GM10266 (cell line): ENCODE data around the gene ACVRL1.

ENCODE experiments used
- DNase-seq: peaks from one replicate; pipeline ENCODE4 v3.0.0; 2012; ENCODE audit errors: extremely low spot score
- TF ChIP-seq, protein P1 (sequence below): IDR thresholded peaks from 2 replicates; pipeline ENCODE4 v1.5.1; 2012; ENCODE audit warnings: mild to moderate bottlenecking, low read depth; ENCODE audit not compliant: control insufficient read depth, insufficient read depth; ENCODE audit errors: missing control alignments

ACVRL1 gene

DNA sequence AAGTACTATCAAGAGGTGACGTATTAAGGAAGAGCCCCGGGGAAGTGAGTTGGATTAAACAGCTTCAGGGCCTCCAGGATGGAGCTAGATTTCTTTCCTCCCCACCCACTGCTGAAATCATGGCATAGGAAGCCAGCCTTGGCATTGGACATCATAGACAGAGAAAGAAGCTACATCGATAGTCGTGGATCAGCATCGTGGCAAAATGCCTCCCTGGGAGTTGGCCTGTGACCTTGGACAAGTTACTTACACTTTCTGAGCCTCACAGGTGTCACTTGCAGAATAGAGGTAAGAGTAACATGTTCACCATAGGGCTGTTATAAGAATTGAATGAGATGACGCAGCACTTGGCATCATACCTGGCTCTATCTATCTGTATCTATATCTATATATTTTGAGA, 13.5 kb upstream of the ACVRL1 start:
- DNase-seq: no peak
- TF ChIP-seq, protein P1, sequence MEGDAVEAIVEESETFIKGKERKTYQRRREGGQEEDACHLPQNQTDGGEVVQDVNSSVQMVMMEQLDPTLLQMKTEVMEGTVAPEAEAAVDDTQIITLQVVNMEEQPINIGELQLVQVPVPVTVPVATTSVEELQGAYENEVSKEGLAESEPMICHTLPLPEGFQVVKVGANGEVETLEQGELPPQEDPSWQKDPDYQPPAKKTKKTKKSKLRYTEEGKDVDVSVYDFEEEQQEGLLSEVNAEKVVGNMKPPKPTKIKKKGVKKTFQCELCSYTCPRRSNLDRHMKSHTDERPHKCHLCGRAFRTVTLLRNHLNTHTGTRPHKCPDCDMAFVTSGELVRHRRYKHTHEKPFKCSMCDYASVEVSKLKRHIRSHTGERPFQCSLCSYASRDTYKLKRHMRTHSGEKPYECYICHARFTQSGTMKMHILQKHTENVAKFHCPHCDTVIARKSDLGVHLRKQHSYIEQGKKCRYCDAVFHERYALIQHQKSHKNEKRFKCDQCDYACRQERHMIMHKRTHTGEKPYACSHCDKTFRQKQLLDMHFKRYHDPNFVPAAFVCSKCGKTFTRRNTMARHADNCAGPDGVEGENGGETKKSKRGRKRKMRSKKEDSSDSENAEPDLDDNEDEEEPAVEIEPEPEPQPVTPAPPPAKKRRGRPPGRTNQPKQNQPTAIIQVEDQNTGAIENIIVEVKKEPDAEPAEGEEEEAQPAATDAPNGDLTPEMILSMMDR: no peak

DNA sequence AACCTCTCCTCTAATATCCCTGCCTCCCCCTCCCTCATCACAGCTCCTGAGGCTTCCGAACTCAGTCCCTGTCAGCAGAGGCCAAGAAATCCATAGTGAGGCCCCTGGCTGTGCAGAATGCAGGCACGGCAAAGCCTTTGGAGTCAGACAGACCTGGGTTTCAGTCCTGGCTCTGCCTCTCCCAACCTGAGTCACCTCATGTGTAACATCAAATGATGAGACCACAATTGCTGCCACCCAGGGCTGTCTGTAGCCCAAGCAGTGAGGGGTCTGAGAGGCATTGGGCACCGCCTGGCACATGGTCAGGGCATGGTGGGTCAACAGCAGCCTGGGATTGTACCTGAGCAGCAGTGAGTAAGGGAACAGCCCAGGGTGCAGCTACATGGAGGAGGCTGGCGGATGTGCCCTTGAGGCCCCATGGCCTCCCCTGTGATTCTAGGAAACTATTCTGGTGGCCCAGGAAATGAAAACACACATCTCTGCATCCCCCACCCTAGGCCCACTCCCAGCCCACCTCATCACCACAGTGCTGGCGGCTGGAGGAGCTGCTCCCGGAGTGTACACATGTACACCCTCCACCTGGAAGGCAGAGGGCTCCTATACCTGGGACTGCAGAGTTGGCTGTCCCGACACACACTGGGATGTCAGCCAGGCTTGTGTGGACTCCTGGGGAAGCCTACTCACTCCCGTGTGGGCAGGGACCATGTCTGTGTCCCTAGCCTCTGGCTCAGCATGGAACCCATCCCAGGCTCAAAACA, 11.7 kb upstream of the ACVRL1 start:
- TF ChIP-seq, protein P1: no peak
- DNase-seq: no peak

DNA sequence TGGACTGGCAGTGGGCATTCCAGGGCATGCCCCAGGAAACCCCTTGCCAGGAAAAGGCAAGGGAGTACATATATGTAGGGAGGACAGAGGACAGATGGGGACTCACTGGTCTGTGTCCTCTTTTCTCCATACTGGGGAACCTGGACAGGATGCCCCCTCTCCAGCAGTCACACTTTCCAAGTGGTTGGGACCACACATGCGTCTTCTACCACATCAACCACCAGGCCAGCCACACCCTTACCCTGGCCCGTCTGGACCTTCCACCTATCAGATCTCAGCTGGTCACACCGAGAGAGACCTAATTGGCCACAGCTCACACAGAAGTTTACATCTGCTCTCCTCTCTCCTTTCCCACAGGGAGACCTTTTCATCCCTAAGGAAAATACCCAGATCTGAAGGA, 11.1 kb upstream of the ACVRL1 start:
- TF ChIP-seq, protein P1: no peak
- DNase-seq: no peak

DNA sequence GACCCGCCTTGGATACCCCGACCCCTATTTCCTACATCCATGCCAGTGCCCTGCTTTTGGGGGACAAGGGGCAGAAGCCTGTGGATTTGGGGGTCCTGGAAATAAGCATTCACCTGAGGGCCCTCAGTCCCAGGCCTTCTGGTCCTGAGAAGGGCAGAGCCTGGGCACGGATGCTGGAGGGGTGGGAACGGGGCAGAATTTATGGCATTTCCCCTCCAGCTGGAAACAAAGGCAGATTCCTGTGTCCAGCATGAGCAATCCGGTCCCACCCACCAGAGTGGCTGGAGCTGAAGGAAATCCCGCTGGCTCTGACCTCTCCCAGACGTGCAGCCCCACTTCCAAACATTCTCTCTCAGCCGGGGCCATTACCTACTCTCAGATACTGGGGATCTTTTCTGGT, 10.1 kb upstream of the ACVRL1 start:
- no peak for DNase-seq
- TF ChIP-seq, protein P1: no peak

DNA sequence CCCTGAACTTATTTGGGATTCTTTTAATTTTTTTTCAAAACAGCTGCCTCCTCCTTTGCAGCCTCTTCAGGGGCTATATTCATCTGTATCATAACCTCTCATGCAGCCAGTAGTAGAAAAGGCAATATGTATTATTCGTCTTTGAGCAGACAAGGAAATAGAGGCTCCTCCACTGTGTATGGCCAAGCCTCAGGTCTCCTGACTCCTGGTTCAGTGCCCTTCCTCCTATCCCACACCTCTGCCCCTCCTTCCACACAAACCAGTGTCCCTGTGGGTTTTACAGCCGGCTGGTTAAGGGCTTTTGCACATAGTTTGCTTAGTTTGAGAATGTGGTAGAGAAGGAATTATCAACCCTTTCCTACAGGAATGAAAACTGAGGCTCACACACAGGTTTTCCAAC, 8.8 kb upstream of the ACVRL1 start:
- TF ChIP-seq, protein P1: no peak
- no peak for DNase-seq

DNA sequence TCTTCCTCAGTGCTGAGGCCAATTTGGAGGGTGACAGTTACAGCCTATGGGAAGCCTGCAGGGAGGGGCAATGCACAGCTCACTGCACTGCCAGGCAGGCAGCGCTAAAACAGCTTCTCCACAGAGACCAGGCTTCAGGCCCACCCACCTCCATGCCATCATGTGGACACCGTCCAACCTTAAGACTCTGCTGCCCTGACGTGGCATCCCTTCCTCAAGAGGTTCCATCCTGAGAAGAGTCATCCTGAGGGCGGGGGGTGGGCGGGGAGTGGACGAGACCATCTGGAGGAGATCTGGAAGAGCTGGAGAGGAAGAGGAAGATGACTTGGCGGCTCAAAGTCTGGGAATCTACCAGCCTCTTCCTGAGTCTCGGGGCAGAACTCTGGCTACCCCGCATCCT, 8.4 kb upstream of the ACVRL1 start:
- DNase-seq: no peak

DNA sequence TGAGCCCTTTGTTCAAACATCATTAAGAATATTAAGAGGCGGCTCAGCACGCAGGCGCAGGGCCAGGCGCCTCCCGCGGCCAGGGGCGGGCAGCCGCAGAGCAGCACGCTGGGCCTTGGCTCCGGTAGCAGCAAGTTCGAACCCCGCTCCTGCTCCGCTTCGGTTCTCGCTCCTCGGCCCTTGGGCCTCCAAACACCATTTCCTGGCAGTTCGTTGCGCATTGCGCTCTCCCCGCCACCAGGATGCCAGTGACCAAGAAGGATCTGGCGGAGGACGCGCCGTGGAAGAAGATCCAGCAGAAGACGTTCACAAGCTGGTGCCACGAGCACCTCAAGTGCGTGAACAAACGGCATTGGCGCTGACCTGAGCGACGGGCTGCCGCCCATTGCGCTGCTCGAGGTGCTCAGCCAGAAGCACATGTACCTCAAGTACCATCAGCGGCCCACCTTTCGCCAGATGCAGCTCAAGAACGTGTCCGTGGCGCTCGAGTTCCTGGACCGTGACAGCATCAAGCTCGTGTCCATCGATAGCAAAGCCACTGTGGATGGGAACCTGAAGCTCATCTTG, 6.9 kb upstream of the ACVRL1 start:
- DNase-seq: no peak

More for the DNA sequence above, 8.4 kb upstream of the ACVRL1 start:
- TF ChIP-seq, protein P1: no peak

More for the DNA sequence above, 6.9 kb upstream of the ACVRL1 start:
- TF ChIP-seq, protein P1: no peak
